Liver (tissue), 3 donors: Measurements from ENCODE around the gene SYNM.

ENCODE experiments used
- CTCF ChIP-seq: fragments of 150-350 bp; IDR thresholded peaks from 2 replicates; pipeline ENCODE4 v1.5.1; 2017; ENCODE audit warnings: improper control_type of control experiment, low read depth, low read length; ENCODE audit not compliant: missing input control
- EGR1 ChIP-seq, 2 donors: IDR thresholded peaks; 2 replicates each; pipeline ENCODE4 v1.6.1; 2016 to 2018; ENCODE audit warnings: antibody characterized with exemption in 2 of 2, low read depth in 2 of 2
- GABPA ChIP-seq, 2 donors: IDR thresholded peaks in 1 of 2; conservative IDR thresholded peaks in 1 of 2; 2 replicates each; pipeline ENCODE4 v1.6.1; 2016; ENCODE audit warnings: antibody characterized with exemption in 2 of 2, mild to moderate bottlenecking in 1 of 2, moderate library complexity in 1 of 2
- RAD21 ChIP-seq, 2 donors: IDR thresholded peaks; 2 replicates each; pipeline ENCODE4 v1.6.1; 2016; ENCODE audit warnings: antibody characterized with exemption in 2 of 2, mild to moderate bottlenecking in 2 of 2
- RXRA ChIP-seq, 2 donors: IDR thresholded peaks; 2 replicates each; pipeline ENCODE4 v1.6.1; 2017 to 2018; ENCODE audit warnings: antibody characterized with exemption in 2 of 2, mild to moderate bottlenecking in 1 of 2
- SP1 ChIP-seq: IDR thresholded peaks from 2 replicates; pipeline ENCODE4 v1.6.1; 2018; ENCODE audit warnings: antibody characterized with exemption, mild to moderate bottlenecking
- TAF1 ChIP-seq: conservative IDR thresholded peaks from 2 replicates; pipeline ENCODE4 v1.6.1; 2016; ENCODE audit warnings: antibody characterized with exemption, mild to moderate bottlenecking
- TF ChIP-seq, protein P1 (sequence below): IDR thresholded peaks from 2 replicates; pipeline ENCODE4 v1.6.1; 2016; ENCODE audit warnings: antibody characterized with exemption
- donor health status: healthy.
- donor health status: healthy.

GRCh38 chr15:99172171-99172570 is 67.3 kb downstream of the SYNM start:
- TF ChIP-seq CTCF, result no peak
- TF ChIP-seq GABPA (IDR thresholded peaks at IDR 0.05 in 1 of 2, conservative IDR thresholded peaks at IDR 0.05 in 1 of 2), result no peak
- no peak for TF ChIP-seq EGR1 (IDR thresholded peaks at IDR 0.05; ENCODE audit: low read depth in 2 of 2)
- no peak for TF ChIP-seq TAF1
- no peak for TF ChIP-seq RXRA (IDR thresholded peaks at IDR 0.05)
- TF ChIP-seq RAD21 (IDR thresholded peaks at IDR 0.05), result no peak
- TF ChIP-seq, protein P1, sequence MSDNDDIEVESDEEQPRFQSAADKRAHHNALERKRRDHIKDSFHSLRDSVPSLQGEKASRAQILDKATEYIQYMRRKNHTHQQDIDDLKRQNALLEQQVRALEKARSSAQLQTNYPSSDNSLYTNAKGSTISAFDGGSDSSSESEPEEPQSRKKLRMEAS, result no peak
- no peak for TF ChIP-seq SP1
